ENCODE measurements around the gene SPATA13. TPM values are rescaled to one million over a fixed set of nuclear protein-coding genes. Genes with fewer than 3 reads are reported as not detected.

SPATA13 gene
- total and polyA plus RNA-seq, 2 donors (not counting 1 experiment from before 2014, with no cell fraction given) = 5.7 to 8.3 TPM

- 3% methylated on average over 23 of the region's 25 CpGs for WGBS (ENCODE audit: insufficient coverage)
- no peaks in the 10 kb centered on the region for H3K27me3 Mint-ChIP-seq
These were observed 111.3 kb downstream of the SPATA13 start for GRCh38 chr13:24271601-24272451.

More at GRCh38 chr13:24271601-24272451, 111.3 kb downstream of the SPATA13 start:
- H3K4me3 Mint-ChIP-seq = peak overlapping the region; percentile 89
- H4K20me1 ChIP-seq (ENCODE audit: control insufficient read depth, insufficient read depth, low read length, poor library complexity, severe bottlenecking) = no peaks in the 10 kb centered on the region
- no peaks in the 10 kb centered on the region for H3K9me3 ChIP-seq (ENCODE audit: control extremely low read depth in 1 of 3, control insufficient read depth in 2 of 3, insufficient read depth in 1 of 3, low read length in 2 of 3)
- ATAC-seq (ENCODE audit: low read depth) (peak; percentile 52), DNase-seq (peak; percentile 78)
- peaks cover 63 to 74% of the 10 kb centered on the region in 2 donors for H3K4me1 ChIP-seq (ENCODE audit: control insufficient read depth in 2 of 2, insufficient read depth in 2 of 2, low read length in 2 of 2)
- H3K36me3 ChIP-seq (replicated peaks in 1 of 2; ENCODE audit: control extremely low read depth in 1 of 2, control insufficient read depth in 1 of 2, extremely low read depth in 1 of 2, insufficient read depth in 2 of 2, low read length in 1 of 2) = no peaks in the 10 kb centered on the region
- ChIA-PET CTCF (interaction anchor here (1.6 to 3.5 kb wide), 2 partner anchors 12 to 43 kb away, joined by 3 to 16 read pairs; no protein-coding TSS in a partner anchor), POLR2A (no interaction called here)
- peak overlapping the region; percentile 98 for H3K27ac Mint-ChIP-seq
- peak overlapping the region; percentile 54 for H3K9ac ChIP-seq (ENCODE audit: low read length)
- peaks cover 78% of the 10 kb centered on the region for H3K4me1 Mint-ChIP-seq
- H3K27me3 ChIP-seq (replicated peaks in 1 of 4; ENCODE audit: control extremely low read depth in 1 of 4, control insufficient read depth in 3 of 4, insufficient read depth in 4 of 4, low read length in 3 of 4) = no peaks in the 10 kb centered on the region
- peak overlapping the region; percentile 40 to 71 (median 62) for H3K4me3 ChIP-seq (ENCODE audit: control extremely low read depth in 1 of 5, extremely low read depth in 1 of 5, insufficient read depth in 1 of 5, low read depth in 2 of 5, low read length in 4 of 5)
- intact Hi-C loops (cut with micrococcal nuclease) = loop anchor here (2.0 to 10.0 kb wide), 8 partner anchors 45 to 1983 kb away; partner anchors contain the start of genes CDK8, MTMR6, PARP4 and SPATA13
- H3K9me3 Mint-ChIP-seq (ENCODE audit: insufficient read depth) = no peaks in the 10 kb centered on the region
- peaks cover 25% of the 10 kb centered on the region for H3K79me2 ChIP-seq (ENCODE audit: control insufficient read depth, insufficient read depth, low read length)
- H3K27ac ChIP-seq (ENCODE audit: low read length in 2 of 2) = peak overlapping the region; percentile 84 to 89
- peak overlapping the region; percentile 70 for H3K4me2 ChIP-seq (replicated peaks; ENCODE audit: low read depth, low read length, poor library complexity, severe bottlenecking)
- TF ChIP-seq, protein P1, sequence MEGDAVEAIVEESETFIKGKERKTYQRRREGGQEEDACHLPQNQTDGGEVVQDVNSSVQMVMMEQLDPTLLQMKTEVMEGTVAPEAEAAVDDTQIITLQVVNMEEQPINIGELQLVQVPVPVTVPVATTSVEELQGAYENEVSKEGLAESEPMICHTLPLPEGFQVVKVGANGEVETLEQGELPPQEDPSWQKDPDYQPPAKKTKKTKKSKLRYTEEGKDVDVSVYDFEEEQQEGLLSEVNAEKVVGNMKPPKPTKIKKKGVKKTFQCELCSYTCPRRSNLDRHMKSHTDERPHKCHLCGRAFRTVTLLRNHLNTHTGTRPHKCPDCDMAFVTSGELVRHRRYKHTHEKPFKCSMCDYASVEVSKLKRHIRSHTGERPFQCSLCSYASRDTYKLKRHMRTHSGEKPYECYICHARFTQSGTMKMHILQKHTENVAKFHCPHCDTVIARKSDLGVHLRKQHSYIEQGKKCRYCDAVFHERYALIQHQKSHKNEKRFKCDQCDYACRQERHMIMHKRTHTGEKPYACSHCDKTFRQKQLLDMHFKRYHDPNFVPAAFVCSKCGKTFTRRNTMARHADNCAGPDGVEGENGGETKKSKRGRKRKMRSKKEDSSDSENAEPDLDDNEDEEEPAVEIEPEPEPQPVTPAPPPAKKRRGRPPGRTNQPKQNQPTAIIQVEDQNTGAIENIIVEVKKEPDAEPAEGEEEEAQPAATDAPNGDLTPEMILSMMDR (IDR thresholded peaks at IDR 0.05) = no peak
- no peak for TF ChIP-seq EZH2 (IDR thresholded peaks at IDR 0.05; ENCODE audit: borderline replicate concordance, insufficient read depth, low read depth, low read length, poor library complexity, severe bottlenecking)
- peak overlapping the region; percentile 76 for H2AFZ ChIP-seq (ENCODE audit: insufficient read depth, low read depth, low read length, poor library complexity, severe bottlenecking)

All from B cell (primary cell).